DMS153 treated with DMSO at 0.1 percent for 48 hours (cell line): ENCODE measurements around the gene CLDND2.

Source experiments
- DNase-seq: peaks from one replicate; lab custom pipeline; 2025; ENCODE audit not compliant: unreplicated experiment; lab: John Stamatoyannopoulos, UW

Gene CLDND2

DNA sequence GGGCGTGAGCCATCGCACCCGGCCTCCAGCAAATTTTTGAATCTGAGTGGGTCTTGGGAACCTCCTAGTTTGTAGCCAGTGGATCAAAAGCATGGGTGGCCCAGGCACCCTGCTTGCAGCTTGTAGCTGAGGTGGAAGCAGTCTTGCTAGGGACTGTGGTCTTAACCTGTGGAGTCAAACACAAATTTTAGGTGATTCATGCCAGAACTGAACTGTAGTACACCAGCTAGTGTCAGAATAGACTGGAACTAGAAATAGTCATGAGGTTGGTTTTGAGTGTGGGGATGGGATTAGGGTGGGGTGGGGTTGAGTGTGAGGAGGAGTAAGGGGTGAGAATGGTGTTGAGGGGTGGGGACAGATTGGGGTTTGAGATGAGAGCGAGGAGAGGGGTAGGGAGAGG, 13.2 kb upstream of the CLDND2 start:
- DNase-seq, result no peak

DNA sequence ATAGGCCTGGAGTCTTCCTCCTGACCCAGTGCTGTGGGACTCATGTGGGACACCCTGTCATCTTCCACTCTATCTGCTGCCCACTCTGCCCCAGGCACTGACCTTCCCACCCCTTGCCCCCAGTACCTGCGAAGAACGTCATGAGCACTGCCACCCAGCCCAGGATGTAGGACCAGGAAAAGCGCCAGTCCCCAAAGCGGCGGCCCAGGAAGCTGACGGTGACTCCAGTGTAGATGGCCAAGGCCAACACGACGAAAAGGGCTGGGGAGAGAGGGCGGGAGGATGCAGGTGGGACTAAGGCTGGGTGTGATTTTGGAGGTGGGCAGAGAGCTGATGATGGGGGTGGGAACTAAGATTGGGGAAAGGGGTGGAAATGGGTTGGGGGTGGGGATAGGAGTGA, 11.6 kb upstream of the CLDND2 start:
- DNase-seq, result no peak

DNA sequence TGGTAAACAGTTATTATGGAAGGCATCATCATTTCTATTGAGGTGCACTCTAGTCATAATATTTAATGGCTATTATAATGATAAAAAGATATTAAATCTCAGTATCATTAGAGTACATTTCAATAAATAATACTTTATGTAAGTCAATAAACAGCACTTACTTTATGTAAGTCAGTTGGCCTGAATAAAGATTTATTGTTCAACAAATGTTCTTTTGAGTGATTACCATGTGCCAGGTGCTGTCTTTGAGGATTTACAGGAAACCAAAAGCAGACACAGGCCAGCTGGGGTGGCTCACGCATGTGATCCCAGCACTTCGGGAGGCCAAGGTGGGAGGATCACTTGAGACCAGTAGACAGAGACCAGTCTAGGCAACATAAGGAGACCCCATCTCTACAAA, 8.6 kb upstream of the CLDND2 start:
- DNase-seq, result no peak

DNA sequence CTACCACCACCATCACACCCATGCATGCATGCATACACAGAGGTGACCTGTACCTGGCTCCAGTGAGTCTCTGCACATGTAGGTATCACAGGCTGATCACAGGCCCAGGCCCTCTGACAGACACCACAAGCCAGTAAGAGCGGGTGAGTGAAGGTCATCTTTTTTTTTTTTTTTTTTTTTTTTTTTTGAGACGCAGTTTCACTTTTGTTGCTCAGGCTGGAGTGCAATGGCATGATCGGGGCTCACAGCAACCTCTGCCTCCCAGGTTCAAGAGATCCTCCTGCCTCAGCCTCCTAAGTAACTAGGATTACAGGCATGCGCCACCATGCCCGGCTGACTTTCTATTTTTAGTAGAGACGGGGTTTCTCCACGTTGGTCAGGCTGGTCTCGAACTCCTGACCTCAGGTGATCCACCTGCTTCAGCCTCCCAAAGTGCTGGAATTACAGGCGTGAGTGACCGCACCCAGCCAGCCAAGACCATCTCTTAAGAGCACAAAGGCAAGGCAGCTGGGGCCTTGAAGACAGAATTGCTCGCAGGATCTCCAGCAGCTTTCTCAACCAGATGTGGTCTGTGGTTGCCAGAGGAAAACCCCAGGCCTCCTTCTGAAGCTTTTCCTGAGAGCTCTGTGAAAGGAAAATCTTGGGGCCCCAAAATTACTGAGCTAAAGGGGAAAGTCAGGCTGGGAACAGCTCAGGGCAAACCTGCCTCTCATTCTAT, 6.9 kb upstream of the CLDND2 start:
- DNase-seq, result no peak

DNA sequence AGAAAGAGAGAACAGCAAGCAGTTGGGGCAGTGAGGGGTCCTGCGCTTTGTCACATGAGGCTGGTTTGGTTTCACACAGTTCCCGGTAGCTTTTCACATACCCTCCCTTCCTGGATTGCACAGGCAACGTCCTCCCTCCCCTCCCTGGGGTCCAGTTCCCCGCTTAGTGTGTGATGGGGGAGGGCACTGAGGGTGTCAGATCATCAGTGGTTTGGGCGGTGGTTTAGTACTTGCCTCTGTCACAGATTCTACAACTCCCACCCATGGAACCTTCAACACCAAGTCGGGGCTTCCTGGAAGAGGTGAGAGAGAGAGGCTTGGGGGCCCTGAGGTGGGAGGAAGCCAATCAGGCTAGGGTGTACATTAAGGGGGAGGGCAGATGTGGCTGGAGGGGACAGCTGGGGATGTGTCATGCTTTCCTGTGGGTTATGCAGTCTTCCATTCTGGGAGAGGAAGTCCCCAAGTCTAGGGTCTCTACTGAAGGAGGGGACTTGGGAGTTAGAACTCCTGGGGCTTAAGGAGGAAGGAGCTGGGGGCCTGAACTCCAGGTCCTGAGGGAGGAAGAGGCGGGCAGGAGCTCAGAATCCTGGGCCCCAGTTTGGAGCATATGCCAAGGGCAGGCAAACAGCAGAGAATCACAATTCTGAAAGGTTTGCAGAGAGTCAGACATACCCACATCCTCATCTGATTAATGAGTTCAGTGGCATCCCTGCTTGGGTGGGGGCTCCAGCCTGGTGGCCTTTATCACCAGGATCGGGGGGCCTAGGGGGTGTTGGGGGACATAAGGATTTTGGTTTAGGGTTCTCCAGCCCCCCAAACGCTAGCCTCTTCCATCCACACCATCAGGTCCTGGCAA, 4.1 kb upstream of the CLDND2 start, which contains the start of gene NKG7:
NKG7 (minus strand) TSS at position 6 of the 856 bp plus-strand sequence. CDS start 119 bp downstream, outside the sequence.
- DNase-seq, result no peak

DNA sequence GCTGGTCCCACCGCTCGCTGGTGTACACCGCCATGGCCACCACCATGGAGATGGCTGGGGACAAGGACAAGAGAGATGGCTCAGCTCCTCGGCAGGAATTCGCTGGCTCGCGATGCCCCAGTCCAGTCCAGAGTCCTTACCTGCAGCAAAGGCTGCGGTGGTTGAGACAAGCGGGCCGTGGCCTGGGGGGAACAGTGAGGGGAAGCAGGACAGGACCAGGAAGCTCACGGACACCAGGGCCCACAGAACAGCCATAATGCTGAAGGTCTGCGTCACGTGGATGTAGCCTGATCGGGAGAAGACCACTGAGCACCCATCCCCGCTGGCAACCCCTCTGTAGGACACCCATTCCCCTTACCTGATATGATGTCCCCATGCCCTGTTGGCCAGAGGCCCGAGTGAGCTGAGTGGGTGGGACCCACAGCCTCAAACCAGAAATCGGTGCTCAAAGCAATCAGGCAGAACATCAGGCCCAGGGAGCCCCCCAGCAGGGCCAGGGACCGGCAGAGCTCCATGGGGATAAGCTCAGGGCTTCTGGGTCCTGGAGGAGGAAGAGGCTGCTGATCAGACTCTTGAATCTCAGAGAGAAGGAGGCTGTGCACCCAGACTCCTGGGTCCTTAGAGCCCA, 3.3 kb upstream of the CLDND2 start:
- no peak for DNase-seq

DNA sequence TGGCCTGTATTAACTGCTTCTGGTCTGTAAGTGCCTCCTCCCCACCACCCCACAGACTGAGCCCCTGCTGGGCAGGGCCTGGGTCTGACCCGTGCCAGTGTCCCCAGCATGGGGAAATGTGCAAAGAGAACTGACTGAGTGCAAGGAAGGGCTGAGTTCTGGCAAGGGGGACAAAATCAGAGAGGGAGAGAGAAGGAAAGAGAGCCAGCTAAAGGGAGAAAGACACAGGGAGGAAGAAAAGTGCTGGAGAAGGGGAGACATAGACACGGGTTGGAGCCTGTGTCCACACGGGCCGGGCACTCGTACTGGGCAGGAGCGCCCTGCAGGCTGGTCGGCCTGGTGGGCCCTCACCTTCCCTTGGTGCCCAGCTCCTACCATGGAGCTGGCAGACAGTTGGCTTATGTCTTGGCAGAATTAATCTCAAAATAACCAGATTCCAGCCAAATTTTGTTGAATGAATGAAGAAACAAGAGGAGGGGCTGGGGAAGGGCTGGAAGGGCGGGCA, 2.4 kb upstream of the CLDND2 start:
- DNase-seq, result no peak

DNA sequence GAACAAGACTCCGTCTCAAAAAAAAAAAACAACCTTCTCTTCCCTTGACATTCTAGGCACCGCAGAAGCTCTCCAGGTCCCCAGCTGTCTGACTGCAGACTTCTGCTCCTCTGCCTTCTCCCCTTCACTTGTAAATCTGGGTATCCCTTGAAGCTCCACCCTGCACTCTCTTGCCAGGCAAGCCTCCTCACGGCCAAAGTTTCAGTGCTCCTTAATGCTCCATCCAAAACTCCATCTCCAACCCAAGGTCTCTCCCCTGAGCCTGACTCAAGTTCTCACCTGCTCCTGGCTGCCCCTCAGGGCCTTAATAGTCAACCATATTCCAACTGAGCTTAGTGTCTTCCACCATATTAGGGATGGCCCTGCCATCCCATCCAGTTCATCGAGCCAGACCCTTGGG, 1.4 kb upstream of the CLDND2 start:
- DNase-seq, result no peak

DNA sequence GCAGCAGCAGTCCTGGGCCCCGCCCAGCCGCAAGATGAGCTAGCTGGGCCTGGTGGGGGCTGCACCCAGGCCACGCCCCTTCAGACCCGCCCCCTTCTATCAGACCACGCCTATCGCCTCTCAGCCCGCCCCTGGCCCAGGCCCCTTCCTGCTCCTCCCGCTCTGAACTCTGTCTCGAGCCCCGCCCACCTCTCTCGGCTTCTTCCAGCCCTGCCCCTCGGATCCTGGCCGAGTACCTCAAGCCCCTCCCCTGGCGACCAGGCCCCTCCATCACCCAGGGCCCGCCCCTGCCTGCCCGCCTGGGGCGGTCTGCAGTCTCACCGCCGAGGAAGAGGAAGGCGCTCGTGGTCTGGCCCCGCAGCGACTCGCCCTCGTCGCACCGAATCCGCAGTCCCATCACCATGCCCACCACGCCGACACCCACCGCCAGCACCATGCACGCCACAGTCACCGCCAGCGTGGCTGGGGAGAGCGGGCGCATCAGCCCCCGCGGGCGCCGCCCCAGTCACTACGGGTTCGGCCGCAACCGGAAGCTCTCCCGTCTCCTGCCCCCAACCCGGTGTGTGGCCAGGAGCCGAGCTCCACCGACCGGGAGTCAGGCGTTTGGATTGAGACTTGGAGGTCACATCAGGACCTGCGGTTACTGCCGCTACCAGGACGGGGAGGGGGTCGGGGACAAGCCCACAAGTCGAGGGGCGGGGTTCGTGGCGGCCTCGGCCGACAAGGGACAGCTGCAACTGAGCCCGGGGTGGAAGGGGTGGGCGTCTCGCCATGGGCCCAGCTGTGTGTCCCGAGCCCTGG, 1.0 kb downstream of the CLDND2 start:
- peak; percentile 94 for DNase-seq

DNA sequence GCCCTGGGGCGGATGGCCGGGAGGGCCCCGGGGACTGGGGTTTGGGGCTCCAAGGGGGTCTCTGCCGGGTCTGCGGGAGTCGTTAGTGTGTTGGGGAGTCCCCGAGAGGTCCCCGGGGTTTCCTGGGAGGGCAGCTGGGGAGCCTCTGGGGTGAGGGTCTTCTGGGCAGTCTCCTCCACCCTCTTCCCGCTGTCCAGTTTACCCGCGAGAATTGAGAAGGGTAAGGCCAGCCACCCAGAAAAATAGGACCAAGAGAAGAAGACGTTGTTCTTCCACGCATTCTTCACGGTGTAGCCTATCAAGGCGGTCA, 1.6 kb downstream of the CLDND2 start:
- no peak for DNase-seq

DNA sequence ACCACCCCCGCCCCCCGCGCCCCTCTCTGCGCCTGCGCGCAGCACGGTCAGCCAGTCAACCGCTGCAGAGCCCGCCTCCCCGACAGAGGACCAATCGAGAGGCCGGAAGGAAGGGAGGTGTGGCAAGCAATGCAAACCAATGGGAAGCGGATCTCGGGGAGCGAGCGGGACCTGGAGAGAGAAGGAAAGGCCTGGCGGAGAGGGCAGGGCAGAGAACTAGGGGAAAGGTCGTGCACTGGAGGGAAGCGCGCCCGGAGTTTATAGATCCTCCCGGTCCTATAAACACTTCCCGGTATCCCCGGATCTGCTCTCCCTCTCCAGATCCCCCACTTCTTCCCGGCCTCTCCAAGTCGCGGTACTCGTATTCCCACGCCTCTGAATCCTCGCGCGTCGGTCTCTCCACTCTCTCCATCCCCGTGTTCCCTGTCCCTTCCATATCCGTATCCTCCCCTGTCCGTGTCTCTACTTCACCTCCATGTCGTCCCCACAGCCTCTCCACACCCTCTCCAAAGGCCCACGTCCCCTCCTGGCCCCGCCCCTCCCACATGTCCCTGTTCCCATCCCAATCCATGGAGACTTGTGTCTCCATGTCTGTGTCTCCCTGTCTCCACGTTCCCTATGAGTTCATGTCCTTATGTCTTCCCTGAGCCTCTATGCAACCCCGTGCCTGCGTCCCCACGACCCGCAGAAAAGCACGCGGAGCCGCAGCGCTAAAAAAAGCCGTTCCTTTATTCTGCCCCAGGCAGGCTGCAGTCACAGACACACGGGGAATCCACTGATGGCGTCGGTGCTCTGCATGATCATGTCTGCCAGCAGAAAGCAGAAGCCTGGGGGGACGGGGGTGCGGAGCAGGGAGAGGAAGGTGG, 2.2 kb downstream of the CLDND2 start:
- peak; percentile 94 for DNase-seq

DNA sequence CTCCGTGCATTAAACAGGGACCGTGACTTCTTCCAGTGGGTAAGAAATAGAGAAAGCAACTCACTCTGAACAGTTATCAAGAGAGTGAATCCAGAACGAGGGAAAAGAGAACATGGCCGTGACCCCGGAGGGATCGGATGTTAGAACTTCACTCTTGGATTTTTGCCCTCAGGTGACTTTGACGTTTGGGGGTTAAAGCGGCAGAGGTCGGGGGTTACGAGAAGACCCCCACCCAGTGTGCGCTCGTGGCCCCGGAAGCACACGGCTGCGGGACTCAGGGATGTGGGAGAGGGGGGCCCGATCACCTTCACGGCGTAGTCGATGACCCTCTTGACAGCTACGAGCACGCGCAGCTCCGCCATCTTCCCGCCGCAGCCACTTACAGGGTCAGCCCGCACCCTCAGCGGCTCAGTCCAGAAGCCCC, 2.8 kb downstream of the CLDND2 start, which contains the start of gene ETFB:
ETFB (minus strand) TSS at position 424 of the 424 bp plus-strand sequence; CDS start at position 362, 62 bp downstream.
- no peak for DNase-seq

DNA sequence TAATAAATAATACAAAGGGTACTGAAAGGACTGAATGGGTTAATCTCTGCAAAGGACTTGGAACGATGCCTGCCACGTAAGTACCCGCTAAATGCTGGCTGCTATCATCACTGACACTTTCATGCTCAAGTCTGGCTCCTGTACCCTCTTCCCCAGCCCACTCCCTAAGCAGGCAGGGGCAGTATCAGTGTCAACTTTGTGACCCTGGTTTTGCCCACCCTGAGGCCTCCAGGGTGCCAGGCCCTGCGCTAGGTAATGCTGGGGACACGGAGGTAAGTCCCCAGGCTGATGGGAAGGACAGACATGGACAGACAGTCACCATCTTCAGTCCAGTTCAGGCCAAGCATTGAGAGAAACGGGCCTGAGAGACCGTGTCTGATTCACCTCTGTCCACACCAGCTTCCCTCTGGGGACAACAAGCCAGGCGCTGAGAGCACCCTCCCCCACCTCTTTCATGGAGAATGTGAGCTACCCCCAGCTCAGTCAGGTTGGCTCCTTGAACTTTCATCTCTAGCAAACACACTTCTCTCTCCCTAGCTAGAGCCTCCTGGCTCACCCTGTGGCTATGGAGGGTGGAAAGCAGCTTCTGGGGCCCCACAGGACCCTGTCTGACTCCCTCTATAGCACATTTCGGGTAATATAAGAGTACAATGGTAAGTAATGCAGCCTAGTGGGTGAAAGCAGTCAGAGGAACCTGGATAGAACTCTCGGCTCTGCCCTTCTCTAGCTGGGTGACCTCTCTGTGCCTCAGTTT, 3.4 kb downstream of the CLDND2 start:
- no peak for DNase-seq

DNA sequence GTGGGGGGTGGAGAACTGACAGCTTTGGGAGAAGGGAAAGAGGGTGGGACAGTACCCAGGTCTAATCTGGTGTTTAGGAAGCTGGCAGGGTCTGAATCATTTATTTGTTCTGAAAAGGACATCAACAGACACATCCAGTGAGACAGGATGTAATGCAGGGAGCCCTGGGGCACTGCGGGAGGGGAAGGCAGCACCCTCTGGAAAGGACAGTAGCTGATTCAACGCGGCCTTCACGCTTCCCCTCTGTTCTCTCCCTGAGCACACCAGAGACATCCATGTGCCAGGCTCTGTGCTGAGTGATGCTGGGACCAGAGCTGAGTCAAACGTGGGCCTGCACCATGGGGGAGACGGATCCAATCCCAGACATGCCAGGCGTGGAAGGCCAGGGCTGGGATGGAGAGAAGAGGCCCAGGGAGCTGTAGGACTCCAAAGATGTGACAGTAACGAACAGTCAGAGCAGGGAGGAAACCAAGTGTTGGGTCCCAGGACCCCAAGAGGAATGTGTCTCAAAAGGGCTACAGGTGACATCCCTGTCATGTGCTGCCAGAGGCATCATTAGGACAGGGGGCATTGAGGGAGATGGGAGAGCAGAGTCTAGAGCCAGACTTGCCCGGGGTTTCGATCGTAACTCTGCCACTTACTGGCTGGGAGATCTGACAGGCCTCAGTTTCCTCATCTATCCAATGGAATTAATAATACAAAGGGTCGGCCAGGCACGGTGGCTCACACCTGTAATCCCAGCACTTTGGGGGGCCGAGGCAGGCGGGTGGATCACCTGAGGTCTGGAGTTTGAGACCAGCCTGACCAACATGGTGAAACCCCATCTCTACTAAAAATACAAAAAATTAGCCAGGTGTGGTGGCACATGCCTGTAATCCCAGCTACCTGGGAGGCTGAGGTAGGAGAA, 4.3 kb downstream of the CLDND2 start:
- no peak for DNase-seq

DNA sequence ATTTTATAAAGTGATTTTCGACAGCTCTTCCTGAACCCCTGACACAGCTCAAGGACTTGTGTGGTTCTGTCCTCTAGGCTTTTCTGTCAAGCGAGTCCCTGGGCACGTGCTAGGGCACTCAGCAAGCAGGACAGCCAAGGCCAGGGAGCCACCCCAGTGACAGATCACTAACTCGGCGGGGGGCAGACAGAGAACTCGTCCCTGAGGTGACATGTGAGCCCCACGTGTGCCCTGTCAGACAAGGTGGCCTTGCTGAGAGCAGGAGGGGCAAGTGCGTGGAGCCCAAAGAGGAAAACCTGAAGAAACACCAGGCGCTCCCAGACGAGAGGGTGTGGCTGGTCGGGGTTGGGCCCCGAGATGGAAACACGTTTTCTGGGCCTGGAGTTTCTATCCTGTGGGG, 7.6 kb downstream of the CLDND2 start:
- no peak for DNase-seq

DNA sequence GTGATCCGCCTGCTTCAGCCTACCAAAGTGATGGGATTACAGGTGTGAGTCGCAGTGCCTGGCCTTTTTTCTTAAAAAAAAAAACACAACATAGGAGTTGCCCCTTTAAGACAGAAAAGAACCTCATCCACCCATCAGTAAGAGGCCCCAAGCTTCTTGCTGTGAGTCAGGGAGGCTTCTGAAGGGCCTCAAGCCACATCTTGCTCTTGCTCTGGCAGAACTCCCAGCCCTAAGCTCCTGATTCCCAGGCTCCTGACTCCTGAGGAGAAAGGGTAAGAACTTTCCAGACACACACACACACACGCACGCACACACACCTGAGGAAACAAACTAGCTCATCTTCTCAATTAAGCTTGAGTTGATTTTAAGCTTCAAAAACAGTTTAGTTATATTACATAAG, 9.5 kb downstream of the CLDND2 start:
- no peak for DNase-seq

DNA sequence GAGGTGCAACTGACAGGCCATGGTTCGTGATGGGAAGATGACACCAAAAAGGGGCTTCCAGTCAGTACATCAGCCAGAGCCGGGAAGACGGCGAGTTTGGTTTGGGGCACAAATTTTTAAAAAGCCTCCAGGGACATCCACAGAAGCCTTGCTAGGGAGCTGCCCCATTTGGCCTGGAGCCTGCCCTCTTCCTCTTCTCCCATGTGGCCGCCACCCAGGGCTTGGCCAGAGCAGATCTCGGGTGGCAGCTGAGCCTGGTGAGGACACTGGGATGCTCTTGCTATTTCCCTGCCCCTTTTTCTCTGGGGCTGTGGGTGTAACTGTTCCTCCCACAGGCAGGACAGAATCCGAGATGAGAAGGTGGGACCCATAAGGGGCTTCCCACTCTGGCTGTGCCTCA, 10.9 kb downstream of the CLDND2 start:
- no peak for DNase-seq

DNA sequence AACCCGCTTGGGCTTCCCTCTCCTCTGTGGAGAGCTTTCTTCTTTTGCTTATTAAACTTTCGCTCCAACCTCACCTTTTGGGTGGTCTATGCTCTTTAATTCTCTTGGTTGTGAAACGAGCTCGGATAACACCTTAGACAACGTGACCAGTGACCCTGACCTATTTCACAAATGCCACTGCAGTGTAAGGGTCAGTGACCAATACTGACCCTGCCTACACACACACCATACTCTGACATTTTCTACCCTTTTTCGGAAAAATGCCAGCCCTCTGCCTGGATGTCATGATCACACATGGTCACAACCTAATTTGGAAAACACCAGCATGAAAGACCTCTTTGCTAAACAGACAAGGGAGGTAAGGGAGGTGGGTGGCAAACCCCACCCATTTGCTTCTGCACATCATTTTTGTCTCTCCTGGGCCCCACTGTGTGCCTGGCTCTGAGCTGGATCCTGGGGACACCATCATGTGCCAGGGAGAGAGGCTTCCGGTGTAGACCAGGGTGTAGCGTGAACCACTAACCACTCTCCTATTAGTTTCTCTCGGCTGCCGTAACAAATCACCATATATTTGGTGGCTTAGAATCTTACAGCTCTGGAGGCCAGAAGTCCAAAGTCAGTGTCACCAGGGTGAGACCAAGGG, 12.5 kb downstream of the CLDND2 start:
- DNase-seq, result no peak
